Neural cell (in vitro differentiated cells): Measurements from ENCODE around the gene BBS12. TPM values are rescaled to one million over a fixed set of nuclear protein-coding genes. Genes with fewer than 3 reads are reported as not detected.

Experiments
- H2AFZ ChIP-seq: fragments of 200-600, 300-800 bp; sonication (generic), shearing (Covaris generic); 2 replicates; pipeline ENCODE4 v1.6.0; 2014; ENCODE audit warnings: low read depth, mild to moderate bottlenecking, antibody characterized with exemption, low read length, moderate library complexity
- H3F3A ChIP-seq: fragments of 200-600 bp; shearing (Covaris generic); 2 replicates; pipeline ENCODE4 v1.6.1; 2016; ENCODE audit warnings: mild to moderate bottlenecking, moderate library complexity, mixed read lengths, antibody characterized with exemption, low read length; ENCODE audit not compliant: insufficient read depth, poor library complexity, severe bottlenecking
- H3K27ac ChIP-seq: fragments of 200-600, 300-800 bp; sonication (generic), shearing (Covaris generic); 2 replicates; pipeline ENCODE4 v1.5.1; 2014; ENCODE audit warnings: mild to moderate bottlenecking, low read length, moderate library complexity
- H3K27me3 ChIP-seq: fragments of 300-800, 200-600 bp; sonication (generic), shearing (Covaris generic); 2 replicates; pipeline ENCODE4 v1.6.0; 2014; ENCODE audit warnings: mild to moderate bottlenecking, low read depth, low read length, moderate library complexity; ENCODE audit not compliant: insufficient read depth
- H3K36me3 ChIP-seq: fragments of 300-800, 200-600 bp; sonication (generic), shearing (Covaris generic); 2 replicates; pipeline ENCODE4 v1.5.1; 2014; ENCODE audit warnings: mild to moderate bottlenecking, antibody characterized with exemption, low read length, moderate library complexity; ENCODE audit not compliant: insufficient read depth
- H3K4me2 ChIP-seq: fragments of 300-800, 200-600 bp; sonication (generic), shearing (Covaris generic); 2 replicates; pipeline ENCODE4 v1.6.0; 2014; ENCODE audit warnings: mild to moderate bottlenecking, low read length
- H3K4me3 ChIP-seq: fragments of 300-800, 200-600 bp; sonication (generic), shearing (Covaris generic); 2 replicates; pipeline ENCODE4 v1.5.1; 2014; ENCODE audit warnings: mild to moderate bottlenecking, low read length, moderate library complexity
- H3K79me2 ChIP-seq: fragments of 200-600 bp; shearing (Covaris generic); replicated peaks from 2 replicates; pipeline ENCODE4 v1.6.0; 2014; ENCODE audit warnings: mild to moderate bottlenecking, low read length, moderate library complexity; ENCODE audit not compliant: insufficient read depth
- H3K9ac ChIP-seq: fragments of 300-800, 200-600 bp; sonication (generic), shearing (Covaris generic); 2 replicates; pipeline ENCODE4 v1.6.1; 2016; ENCODE audit warnings: mild to moderate bottlenecking, low read length, mixed read lengths
- H3K9me2 ChIP-seq: fragments of 200-600 bp; shearing (Covaris generic); 2 replicates; pipeline ENCODE4 v1.6.1; 2016; ENCODE audit warnings: mild to moderate bottlenecking, low read length, mixed read lengths; ENCODE audit not compliant: insufficient read depth
- H3K9me3 ChIP-seq: fragments of 200-600, 300-800 bp; sonication (generic), shearing (Covaris generic); 2 replicates; pipeline ENCODE4 v1.6.1; 2016; ENCODE audit warnings: mild to moderate bottlenecking, mixed run types, low read length, moderate library complexity, mixed read lengths
- H4K20me1 ChIP-seq: fragments of 200-600 bp; shearing (Covaris generic); 2 replicates; pipeline ENCODE4 v1.6.1; 2016; ENCODE audit warnings: mild to moderate bottlenecking, mixed run types; ENCODE audit not compliant: insufficient read depth
- CTCF ChIP-seq: fragments of 450-650 bp; IDR thresholded peaks from 2 replicates; pipeline ENCODE4 v1.5.1; 2014; ENCODE audit warnings: antibody characterized with exemption, mild to moderate bottlenecking, moderate library complexity; ENCODE audit not compliant: poor library complexity, severe bottlenecking
- EP300 ChIP-seq: fragments of 450-650 bp; conservative IDR thresholded peaks from 2 replicates; pipeline ENCODE4 v1.6.1; 2014; ENCODE audit warnings: antibody characterized with exemption, mild to moderate bottlenecking, moderate library complexity; ENCODE audit not compliant: poor library complexity, severe bottlenecking
- EZH2 ChIP-seq: fragments of 200-600, 300-800 bp; shearing (Covaris generic), sonication (generic); IDR thresholded peaks from 2 replicates; pipeline ENCODE4 v1.6.1; 2014; ENCODE audit warnings: antibody characterized with exemption, low read length, borderline replicate concordance, mild to moderate bottlenecking; ENCODE audit not compliant: insufficient read depth, poor library complexity, severe bottlenecking
- MXI1 ChIP-seq: fragments of 450-650 bp; conservative IDR thresholded peaks from 2 replicates; pipeline ENCODE4 v1.6.1; 2014; ENCODE audit warnings: antibody characterized with exemption, mild to moderate bottlenecking; ENCODE audit not compliant: poor library complexity, severe bottlenecking
- POLR2AphosphoS5 ChIP-seq: IDR thresholded peaks from 2 replicates; pipeline ENCODE4 v1.6.1; 2012
- RAD21 ChIP-seq: fragments of 450-650 bp; conservative IDR thresholded peaks from 2 replicates; pipeline ENCODE4 v1.6.1; 2014; ENCODE audit warnings: antibody characterized with exemption, mild to moderate bottlenecking, moderate library complexity
- REST ChIP-seq: IDR thresholded peaks from 2 replicates; pipeline ENCODE4 v1.6.1; 2012; ENCODE audit warnings: borderline replicate concordance
- SMC3 ChIP-seq: fragments of 450-650 bp; conservative IDR thresholded peaks from 2 replicates; pipeline ENCODE4 v1.6.1; 2014; ENCODE audit warnings: antibody characterized with exemption, mild to moderate bottlenecking, moderate library complexity; ENCODE audit not compliant: poor library complexity
- TAF1 ChIP-seq: IDR thresholded peaks from 2 replicates; pipeline ENCODE4 v1.6.1; 2012; ENCODE audit warnings: low read depth
- polyA plus RNA-seq: library from polyadenylated mRNA; depleted of rRNA; stranded (reverse); fragments of >200 nt; gene quantifications from 2 replicates; pipeline ENCODE4 v1.2.3, GENCODE V29; 2014

BBS12 gene
- polyA plus RNA-seq, 1 donor from 2014 or later = 3.7 TPM

GRCh38 chr4:122764071-122764820 lies 31.7 kb downstream of the BBS12 start:
- no peak overlapping the region for H3K4me2 ChIP-seq
- H2AFZ ChIP-seq = no peak overlapping the region

GRCh38 chr4:122764821-122765215 lies 32.3 kb downstream of the BBS12 start:
- H3F3A ChIP-seq = no peaks in the 10 kb centered on the region
- H2AFZ ChIP-seq = no peak overlapping the region
- H3K9ac ChIP-seq = no peak overlapping the region
- H3K4me3 ChIP-seq = no peak overlapping the region
- H3K27ac ChIP-seq = no peak overlapping the region
- H3K27me3 ChIP-seq = no peaks in the 10 kb centered on the region
- H3K4me2 ChIP-seq = no peak overlapping the region
- no peaks in the 10 kb centered on the region for H3K36me3 ChIP-seq
- H3K79me2 ChIP-seq = no peaks in the 10 kb centered on the region
- H4K20me1 ChIP-seq = no peaks in the 10 kb centered on the region
- H3K9me2 ChIP-seq = no peaks in the 10 kb centered on the region
- no peaks in the 10 kb centered on the region for H3K9me3 ChIP-seq
- TF ChIP-seq POLR2AphosphoS5 (no peak), REST (no peak), MXI1 (no peak), RAD21 (no peak), SMC3 (no peak), EZH2 (no peak), TAF1 (no peak), EP300 (no peak)

More at GRCh38 chr4:122764071-122764820, 31.7 kb downstream of the BBS12 start:
- no peaks in the 10 kb centered on the region for H3K9me2 ChIP-seq
- H3K9ac ChIP-seq = no peak overlapping the region
- H3K36me3 ChIP-seq = no peaks in the 10 kb centered on the region
- TF ChIP-seq POLR2AphosphoS5 (no peak), MXI1 (no peak), EZH2 (no peak), RAD21 (no peak), CTCF (no peak), SMC3 (no peak), REST (no peak), EP300 (no peak), TAF1 (no peak)
- no peaks in the 10 kb centered on the region for H3F3A ChIP-seq
- no peaks in the 10 kb centered on the region for H3K27me3 ChIP-seq
- H3K27ac ChIP-seq = no peak overlapping the region
- H3K9me3 ChIP-seq = no peaks in the 10 kb centered on the region
- no peaks in the 10 kb centered on the region for H4K20me1 ChIP-seq
- H3K79me2 ChIP-seq = no peaks in the 10 kb centered on the region
- no peak overlapping the region for H3K4me3 ChIP-seq
